Activated CD4-positive, alpha-beta memory T cell treated with anti-CD3 and anti-CD28 coated beads for 36 hours (primary cell): ENCODE results near the gene MT1F. TPM values are rescaled to one million over a fixed set of nuclear protein-coding genes. Genes with fewer than 3 reads are reported as not detected.

Experiments used
- CTCF ChIA-PET: fragments of 350-600 bp; sonication (Branson Sonifier 250); formaldehyde crosslinking; loops from one replicate; lab custom pipeline; 2021; ENCODE audit warnings: antibody characterized with exemption, inconsistent platforms; lab: Charles Lee
- POLR2A ChIA-PET: fragments of 350-600 bp; sonication (Branson Sonifier 250); formaldehyde crosslinking; loops from one replicate; lab custom pipeline; 2021; ENCODE audit warnings: antibody characterized with exemption; lab: Charles Lee
- DNase-seq: peaks from one replicate; pipeline ENCODE4 v3.0.0-alpha.2; 2020
- H3K27ac Mint-ChIP-seq: one replicate; pipeline ENCODE4 v1.8.0; 2021; ENCODE audit warnings: mixed read lengths
- H3K27me3 Mint-ChIP-seq: one replicate; pipeline ENCODE4 v1.8.0; 2021; ENCODE audit warnings: mixed read lengths
- H3K36me3 Mint-ChIP-seq: one replicate; pipeline ENCODE4 v1.8.0; 2021; ENCODE audit warnings: mixed read lengths
- H3K4me1 Mint-ChIP-seq: one replicate; pipeline ENCODE4 v1.8.0; 2021; ENCODE audit warnings: low read depth, mixed read lengths
- H3K4me3 Mint-ChIP-seq: one replicate; pipeline ENCODE4 v1.8.0; 2021; ENCODE audit warnings: mild to moderate bottlenecking, mixed read lengths
- H3K9me3 Mint-ChIP-seq: one replicate; pipeline ENCODE4 v1.8.0; 2021; ENCODE audit warnings: mixed read lengths
- intact Hi-C: fragments of 100-400 bp; cut with micrococcal nuclease; formaldehyde crosslinking; loops from one replicate; pipeline ENCODE4 v1.15.1; 2023
- total RNA-seq, 2 experiments: library from RNA; stranded (reverse); gene quantifications; one replicate each; pipeline ENCODE4 v1.2.3, GENCODE V29; 2021

Gene MT1F
- total RNA-seq, 2 experiments from 2014 or later = 8.5 to 9.2 TPM

GRCh38 chr16:56636616-56637413, 20.9 kb upstream of the MT1F start:
- no peak overlapping the region for H3K4me3 Mint-ChIP-seq
- intact Hi-C loops = no loop called here
- no peaks in the 10 kb centered on the region for H3K36me3 Mint-ChIP-seq
- no peak for DNase-seq
- no peaks in the 10 kb centered on the region for H3K9me3 Mint-ChIP-seq
- peaks cover 22% of the 10 kb centered on the region for H3K4me1 Mint-ChIP-seq
- H3K27ac Mint-ChIP-seq = no peak overlapping the region
- CTCF ChIA-PET = interaction anchor here (0.6 kb wide), 1 partner anchor 65 kb away, joined by 5 read pairs; no protein-coding TSS in a partner anchor
- POLR2A ChIA-PET = interaction anchor here (0.6 kb wide), 1 partner anchor 158 kb away, joined by 3 read pairs; no protein-coding TSS in a partner anchor
- peaks cover 85% of the 10 kb centered on the region for H3K27me3 Mint-ChIP-seq

GRCh38 chr16:56637814-56638750, 19.7 kb upstream of the MT1F start, which contains the start of gene MT1A:
Gene MT1A (plus strand): TSS chr16:56638666. CDS start chr16:56638739, 73 bp downstream.
- Mint-ChIP-seq H3K27ac (no peak within 1 kb of the TSS), H3K4me3 (peak within 1 kb of the TSS; percentile 65), H3K4me1 (peaks cover 25% of the 10 kb centered on the region), H3K36me3 (no peaks in the 10 kb centered on the region), H3K9me3 (no peaks in the 10 kb centered on the region), H3K27me3 (peaks cover 74% of the 10 kb centered on the region)
- intact Hi-C loops = no loop called here
- ChIA-PET POLR2A (no interaction called here), CTCF (interaction anchor here (1.0 kb wide), 1 partner anchor 29 kb away, joined by 3 read pairs; the partner anchor contains the start of gene MT2A)
- peak; percentile 37 for DNase-seq

- Mint-ChIP-seq H3K27me3 (peaks cover 64% of the 10 kb centered on the region), H3K36me3 (no peaks in the 10 kb centered on the region), H3K27ac (no peak overlapping the region), H3K4me1 (peaks cover 33% of the 10 kb centered on the region), H3K9me3 (no peaks in the 10 kb centered on the region), H3K4me3 (no peak overlapping the region)
- ChIA-PET POLR2A (no interaction called here), CTCF (no interaction called here)
- intact Hi-C loops = no loop called here
- DNase-seq = no peak
Observed at GRCh38 chr16:56639045-56639444, 18.7 kb upstream of the MT1F start.

DNA sequence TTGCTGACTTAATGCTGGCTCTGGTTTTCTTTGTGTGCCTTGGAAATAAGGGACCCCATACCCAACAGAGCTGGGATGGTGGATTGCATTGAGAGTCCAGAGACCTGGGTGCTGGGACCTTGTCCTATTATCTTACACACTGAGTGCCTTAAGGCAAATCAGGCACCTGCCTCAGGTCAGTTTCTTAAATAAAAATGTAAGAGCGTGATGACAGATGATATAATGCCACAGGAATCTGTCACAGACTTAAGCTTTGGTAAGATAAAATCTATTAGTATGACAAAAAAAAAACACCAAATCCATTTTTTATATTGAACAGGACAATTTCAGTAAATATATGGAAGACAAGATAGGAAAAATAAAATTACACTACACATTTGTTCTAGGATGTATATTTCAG, 17.7 kb upstream of the MT1F start:
- POLR2A ChIA-PET = no interaction called here
- intact Hi-C loops = loop anchor here (5.0 kb wide), 1 partner anchor 42 kb away; the partner anchor contains the start of gene MT1X
- Mint-ChIP-seq H3K36me3 (no peaks in the 10 kb centered on the region), H3K4me3 (no peak overlapping the region), H3K4me1 (peaks cover 31% of the 10 kb centered on the region), H3K9me3 (no peaks in the 10 kb centered on the region), H3K27me3 (peaks cover 54% of the 10 kb centered on the region), H3K27ac (no peak overlapping the region)
- CTCF ChIA-PET = no interaction called here
- DNase-seq = no peak

- ChIA-PET CTCF (interaction anchor here (1.4 kb wide), 1 partner anchor 61 kb away, joined by 5 read pairs; no protein-coding TSS in a partner anchor), POLR2A (no interaction called here)
- DNase-seq = no peak
- Mint-ChIP-seq H3K4me3 (no peak overlapping the region), H3K9me3 (no peaks in the 10 kb centered on the region), H3K27ac (no peak overlapping the region), H3K36me3 (no peaks in the 10 kb centered on the region), H3K4me1 (peaks cover 24% of the 10 kb centered on the region), H3K27me3 (peaks cover 47% of the 10 kb centered on the region)
- intact Hi-C loops = loop anchor here (5.0 kb wide), 1 partner anchor 41 kb away; the partner anchor contains the start of gene MT1X
Observed at GRCh38 chr16:56641166-56641565, 16.6 kb upstream of the MT1F start.

DNA sequence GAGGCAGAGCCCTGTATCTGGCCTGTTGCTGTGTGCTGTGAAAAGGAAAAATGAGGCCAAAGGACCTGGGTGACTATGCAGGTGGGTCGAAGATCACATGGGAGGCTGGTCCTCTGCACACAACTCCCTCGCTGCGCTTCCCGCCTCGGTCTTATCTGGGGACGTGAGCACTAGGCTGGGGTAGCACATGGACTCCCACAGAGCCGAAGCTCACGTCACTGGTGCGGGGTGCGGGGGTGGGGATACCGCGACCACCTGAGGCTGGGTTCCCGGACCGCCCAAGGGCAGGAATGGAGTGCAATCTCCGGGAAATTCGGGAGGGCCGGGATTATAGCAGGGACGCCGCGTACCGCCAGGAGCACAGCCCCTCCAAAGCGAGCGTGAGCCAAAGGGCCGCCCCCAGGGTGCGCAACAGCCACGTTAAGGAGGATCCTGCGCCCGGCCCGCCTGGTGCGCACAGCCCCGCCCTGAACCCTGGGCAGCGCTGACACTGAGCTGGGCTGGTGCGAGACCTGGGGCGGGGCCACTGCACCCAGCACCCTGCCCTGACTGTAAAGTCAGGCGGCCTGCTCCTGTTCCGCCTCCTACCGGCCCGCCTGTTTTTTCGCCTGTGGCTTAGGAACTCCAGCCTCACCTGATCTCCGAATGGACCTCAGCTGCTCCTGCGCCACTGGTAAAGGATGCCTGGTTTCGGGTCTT, 14.5 kb upstream of the MT1F start:
- H3K36me3 Mint-ChIP-seq = no peaks in the 10 kb centered on the region
- peaks cover 36% of the 10 kb centered on the region for H3K27me3 Mint-ChIP-seq
- peaks cover 18% of the 10 kb centered on the region for H3K4me1 Mint-ChIP-seq
- no peaks in the 10 kb centered on the region for H3K9me3 Mint-ChIP-seq
- POLR2A ChIA-PET = no interaction called here
- H3K4me3 Mint-ChIP-seq = peak overlapping the region; percentile 54
- H3K27ac Mint-ChIP-seq = no peak overlapping the region
- CTCF ChIA-PET = interaction anchor here (0.6 to 3.2 kb wide), 25 partner anchors 9 to 370 kb away, joined by 3 to 27 read pairs (median 4); partner anchors contain the start of genes MT1E and MT2A
- DNase-seq = peak; percentile 89
- intact Hi-C loops = loop anchor here (1.0 to 5.0 kb wide), 5 partner anchors 15 to 66 kb away; partner anchors contain the start of genes MT1X and MT2A

DNA sequence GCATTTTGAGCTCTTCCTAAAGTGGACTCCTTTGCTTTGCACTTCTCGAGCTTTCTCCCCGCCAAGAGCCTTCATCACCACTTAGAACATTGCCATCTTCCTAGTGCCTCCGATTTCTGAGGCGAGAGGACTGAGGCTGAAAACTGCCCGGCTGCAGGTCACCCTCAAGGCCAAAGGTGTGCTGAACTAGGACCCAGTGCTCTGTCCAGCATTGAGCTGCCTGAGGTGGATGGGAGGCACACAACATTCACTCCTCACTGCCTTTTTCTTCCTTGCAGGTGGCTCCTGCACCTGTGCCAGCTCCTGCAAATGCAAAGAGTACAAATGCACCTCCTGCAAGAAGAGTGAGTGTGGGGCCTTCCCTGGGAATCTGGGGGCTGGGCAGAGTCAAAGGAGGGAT, 13.9 kb upstream of the MT1F start:
- no peak for DNase-seq
- H3K4me3 Mint-ChIP-seq = peak overlapping the region; percentile 54
- no peaks in the 10 kb centered on the region for H3K9me3 Mint-ChIP-seq
- no peak overlapping the region for H3K27ac Mint-ChIP-seq
- intact Hi-C loops = loop anchor here (1.0 to 5.0 kb wide), 5 partner anchors 14 to 67 kb away; partner anchors contain the start of genes MT1X and MT2A
- peaks cover 38% of the 10 kb centered on the region for H3K27me3 Mint-ChIP-seq
- POLR2A ChIA-PET = no interaction called here
- CTCF ChIA-PET = interaction anchor here (0.6 to 3.2 kb wide), 21 partner anchors 9 to 210 kb away, joined by 3 to 27 read pairs (median 4); partner anchors contain the start of genes MT1E and MT2A
- H3K36me3 Mint-ChIP-seq = no peaks in the 10 kb centered on the region
- H3K4me1 Mint-ChIP-seq = peaks cover 18% of the 10 kb centered on the region

GRCh38 chr16:56645311-56645710, 12.4 kb upstream of the MT1F start:
- peaks cover 18% of the 10 kb centered on the region for H3K4me1 Mint-ChIP-seq
- DNase-seq = no peak
- H3K4me3 Mint-ChIP-seq = no peak overlapping the region
- no peak overlapping the region for H3K27ac Mint-ChIP-seq
- H3K36me3 Mint-ChIP-seq = no peaks in the 10 kb centered on the region
- ChIA-PET POLR2A (no interaction called here), CTCF (interaction anchor here (0.7 kb wide), 1 partner anchor 23 kb away, joined by 3 read pairs; no protein-coding TSS in a partner anchor)
- intact Hi-C loops = no loop called here
- peaks cover 27% of the 10 kb centered on the region for H3K27me3 Mint-ChIP-seq
- H3K9me3 Mint-ChIP-seq = no peaks in the 10 kb centered on the region

GRCh38 chr16:56645838-56646237, 11.9 kb upstream of the MT1F start:
- no peak for DNase-seq
- CTCF ChIA-PET = interaction anchor here (0.7 kb wide), 1 partner anchor 23 kb away, joined by 3 read pairs; no protein-coding TSS in a partner anchor

GRCh38 chr16:56647641-56648431, 9.9 kb upstream of the MT1F start:
- no peaks in the 10 kb centered on the region for H3K36me3 Mint-ChIP-seq
- H3K27me3 Mint-ChIP-seq = peaks cover 30% of the 10 kb centered on the region
- POLR2A ChIA-PET = no interaction called here
- no peak overlapping the region for H3K4me3 Mint-ChIP-seq
- H3K4me1 Mint-ChIP-seq = peaks cover 12% of the 10 kb centered on the region
- DNase-seq = no peak
- intact Hi-C loops = no loop called here
- CTCF ChIA-PET = interaction anchor here (1.6 kb wide), 1 partner anchor 71 kb away, joined by 3 read pairs; no protein-coding TSS in a partner anchor
- H3K27ac Mint-ChIP-seq = no peak overlapping the region
- H3K9me3 Mint-ChIP-seq = no peaks in the 10 kb centered on the region

More at GRCh38 chr16:56645838-56646237, 11.9 kb upstream of the MT1F start:
- no peaks in the 10 kb centered on the region for H3K36me3 Mint-ChIP-seq
- peaks cover 23% of the 10 kb centered on the region for H3K27me3 Mint-ChIP-seq
- intact Hi-C loops = no loop called here
- POLR2A ChIA-PET = no interaction called here
- no peak overlapping the region for H3K27ac Mint-ChIP-seq
- peaks cover 18% of the 10 kb centered on the region for H3K4me1 Mint-ChIP-seq
- no peak overlapping the region for H3K4me3 Mint-ChIP-seq
- H3K9me3 Mint-ChIP-seq = no peaks in the 10 kb centered on the region
